HG03139 (cell line): ENCODE results near the gene INTS3.
A peak's percentile ranks its signal among the peaks of the same experiment; 100 is the strongest.

Experiments
- ATAC-seq: cut with Tn5 transposase; IDR thresholded peaks from one replicate; pipeline ENCODE4 v1.9.1; 2021; ENCODE audit not compliant: unreplicated experiment

INTS3 gene

GRCh38 chr1:153795934-153796785, 68.3 kb downstream of the INTS3 start:
- no peak for ATAC-seq

GRCh38 chr1:153796786-153797659, 69.2 kb downstream of the INTS3 start:
- no peak for ATAC-seq

- no peak for ATAC-seq
These were observed 70.6 kb downstream of the INTS3 start for GRCh38 chr1:153798468-153798780.

- ATAC-seq, result no peak
These were observed 71.2 kb downstream of the INTS3 start for GRCh38 chr1:153799016-153799415.

- no peak for ATAC-seq
These were observed 72.0 kb downstream of the INTS3 start for GRCh38 chr1:153799566-153800465.

GRCh38 chr1:153800516-153800915, 72.7 kb downstream of the INTS3 start:
- no peak for ATAC-seq

GRCh38 chr1:153801028-153801625, 73.3 kb downstream of the INTS3 start:
- ATAC-seq, result no peak

GRCh38 chr1:153801786-153802697, 74.2 kb downstream of the INTS3 start:
- ATAC-seq, result no peak

GRCh38 chr1:153803470-153804056, 75.7 kb downstream of the INTS3 start:
- ATAC-seq, result no peak

- ATAC-seq, result no peak
These were observed 76.3 kb downstream of the INTS3 start for GRCh38 chr1:153804112-153804511.

- ATAC-seq, result peak; percentile 90
These were observed 77.3 kb downstream of the INTS3 start for GRCh38 chr1:153805042-153805745.

- ATAC-seq, result no peak
These were observed 78.3 kb downstream of the INTS3 start for GRCh38 chr1:153805886-153806719.

GRCh38 chr1:153816283-153816889, 88.5 kb downstream of the INTS3 start:
- ATAC-seq, result no peak

- no peak for ATAC-seq
These were observed 91.0 kb downstream of the INTS3 start for GRCh38 chr1:153818876-153819275.
